GM18511 (cell line): ENCODE measurements around the gene ADAMTS17.

ENCODE experiments used
- ATAC-seq: cut with Tn5 transposase; IDR thresholded peaks from one replicate; pipeline ENCODE4 v1.9.1; 2021; ENCODE audit warnings: mild to moderate bottlenecking, moderate library complexity; ENCODE audit not compliant: unreplicated experiment

Gene ADAMTS17

GRCh38 chr15:100141311-100142001 is 200.3 kb downstream of the ADAMTS17 start:
- no peak for ATAC-seq

GRCh38 chr15:100140527-100141308 is 201.1 kb downstream of the ADAMTS17 start:
- no peak for ATAC-seq

- ATAC-seq, result no peak
Observed at GRCh38 chr15:100134586-100134985, 207.2 kb downstream of the ADAMTS17 start.

DNA sequence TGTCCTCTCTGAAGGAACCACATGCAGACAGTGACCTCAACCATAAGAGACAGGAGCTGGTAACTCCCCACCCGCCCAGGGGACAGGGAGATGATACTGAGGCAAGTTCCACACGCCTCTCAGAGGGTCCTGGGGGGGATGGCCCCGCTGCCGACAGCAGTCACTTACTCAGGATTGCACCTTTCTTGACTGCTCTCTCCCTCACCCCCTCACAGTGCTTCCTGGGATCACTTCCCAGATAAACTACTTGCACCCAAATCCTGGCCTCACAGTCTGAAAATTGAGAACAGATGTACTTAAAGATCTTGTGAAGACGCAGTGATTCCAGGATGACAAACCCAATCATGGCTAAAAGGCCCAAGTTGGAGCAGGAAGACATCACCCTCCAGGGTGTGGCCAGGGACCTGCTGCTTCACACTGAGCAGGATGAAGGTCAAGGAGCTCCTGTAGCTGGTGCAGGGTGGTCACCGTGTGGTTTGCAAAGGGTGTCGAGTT is 207.6 kb downstream of the ADAMTS17 start:
- no peak for ATAC-seq

DNA sequence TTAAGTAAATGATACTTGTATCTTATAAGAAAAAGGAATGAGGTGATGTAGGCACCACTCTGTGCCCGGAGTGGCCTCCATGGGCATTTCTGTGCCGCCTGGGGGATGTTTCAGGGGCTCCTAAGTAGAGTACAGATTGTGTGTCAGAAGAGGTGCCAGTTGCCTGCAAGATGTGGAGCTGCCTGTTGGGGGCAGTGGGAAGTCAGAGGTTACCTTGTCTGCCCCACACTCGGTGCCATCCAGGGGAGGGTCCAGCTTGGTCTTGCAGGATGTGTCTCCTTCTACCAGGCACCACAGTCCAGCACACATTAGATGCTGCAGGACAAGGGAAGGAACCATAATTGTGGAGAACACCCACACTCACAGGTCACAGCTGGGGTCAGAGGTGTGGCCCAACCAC is 208.8 kb downstream of the ADAMTS17 start:
- no peak for ATAC-seq

DNA sequence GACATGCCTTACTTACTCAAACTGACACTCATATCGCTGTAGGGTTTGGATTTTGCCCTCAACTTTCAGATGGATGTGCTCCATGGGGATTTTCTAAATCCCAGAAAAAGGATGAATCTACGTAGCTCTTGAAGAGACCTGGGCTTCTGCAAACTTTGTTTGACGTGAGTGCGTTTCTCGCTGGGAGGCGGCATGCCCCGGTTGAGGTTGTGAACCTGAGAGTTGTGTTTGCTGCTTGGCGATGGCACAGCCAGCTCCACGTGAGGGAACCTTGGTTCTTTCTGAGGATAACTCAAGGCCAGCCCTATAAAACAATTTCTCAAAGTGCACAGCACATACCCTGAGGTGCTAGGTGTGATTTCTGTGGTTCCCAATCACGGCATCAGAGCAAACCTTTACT is 209.5 kb downstream of the ADAMTS17 start:
- no peak for ATAC-seq

- ATAC-seq, result no peak
Observed at GRCh38 chr15:100131321-100132224, 210.2 kb downstream of the ADAMTS17 start.

GRCh38 chr15:100129677-100130076 is 212.1 kb downstream of the ADAMTS17 start:
- no peak for ATAC-seq

DNA sequence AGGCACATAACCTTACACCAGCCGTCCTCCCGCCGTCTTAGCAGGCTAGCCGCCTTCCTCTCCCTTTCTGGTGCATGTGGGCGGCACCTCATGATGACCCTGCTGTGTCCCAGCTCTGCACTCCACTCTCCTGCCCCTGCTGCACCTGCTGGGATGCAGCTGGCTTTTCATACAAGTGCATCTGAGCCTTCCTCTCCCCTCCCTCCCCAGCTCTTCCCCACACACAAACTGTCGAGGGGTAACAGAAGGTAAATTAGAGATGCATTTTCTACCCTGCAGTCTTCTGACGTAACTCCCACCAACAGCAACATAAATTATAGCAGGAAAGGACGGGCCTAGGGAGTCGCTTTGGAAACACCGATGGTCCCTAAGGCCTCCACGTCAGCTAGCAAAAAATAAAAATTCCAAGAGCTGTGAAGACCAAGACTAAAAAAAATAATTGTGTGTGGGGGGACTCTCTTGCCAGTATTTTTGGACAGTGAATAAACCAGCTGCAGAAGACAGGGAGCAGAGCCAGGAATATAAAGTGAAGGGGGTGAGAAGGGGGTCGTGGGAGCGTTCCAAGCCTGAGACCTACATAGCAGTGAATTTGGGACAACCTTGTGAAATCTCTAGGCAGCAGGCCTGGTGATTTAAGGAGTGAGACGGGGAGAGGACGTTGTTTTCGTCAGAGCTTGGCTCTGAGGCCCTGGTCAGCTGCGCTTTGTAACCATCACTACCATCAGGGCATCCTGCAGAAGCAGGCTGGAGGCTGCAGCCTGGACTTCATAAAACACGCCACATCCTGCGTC is 216.2 kb downstream of the ADAMTS17 start:
- ATAC-seq, result no peak

GRCh38 chr15:100124936-100125335 is 216.8 kb downstream of the ADAMTS17 start:
- ATAC-seq, result no peak

GRCh38 chr15:100124361-100124760 is 217.4 kb downstream of the ADAMTS17 start:
- no peak for ATAC-seq

GRCh38 chr15:100123611-100124010 is 218.2 kb downstream of the ADAMTS17 start:
- ATAC-seq, result no peak

DNA sequence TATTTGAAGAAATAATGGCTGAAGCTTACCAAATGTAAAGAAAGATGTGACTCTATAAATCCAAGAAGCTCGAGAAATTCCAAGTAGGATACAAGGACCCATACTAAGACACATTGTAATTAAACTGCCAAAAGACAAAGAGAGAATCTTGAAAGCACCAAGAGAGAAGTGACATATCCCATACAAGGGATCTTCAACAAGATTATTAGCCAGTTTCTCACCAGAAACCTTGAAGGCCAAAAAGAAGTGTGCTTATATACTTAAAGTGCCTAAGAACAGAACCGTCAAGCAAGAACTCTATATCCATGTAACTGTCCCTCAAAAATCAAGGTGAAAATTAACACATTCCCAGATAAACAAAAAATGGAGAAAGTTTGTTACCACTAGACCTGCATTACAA is 220.5 kb downstream of the ADAMTS17 start:
- ATAC-seq, result no peak

GRCh38 chr15:100120111-100120510 is 221.7 kb downstream of the ADAMTS17 start:
- ATAC-seq, result no peak

GRCh38 chr15:100118546-100118945 is 223.2 kb downstream of the ADAMTS17 start:
- no peak for ATAC-seq

DNA sequence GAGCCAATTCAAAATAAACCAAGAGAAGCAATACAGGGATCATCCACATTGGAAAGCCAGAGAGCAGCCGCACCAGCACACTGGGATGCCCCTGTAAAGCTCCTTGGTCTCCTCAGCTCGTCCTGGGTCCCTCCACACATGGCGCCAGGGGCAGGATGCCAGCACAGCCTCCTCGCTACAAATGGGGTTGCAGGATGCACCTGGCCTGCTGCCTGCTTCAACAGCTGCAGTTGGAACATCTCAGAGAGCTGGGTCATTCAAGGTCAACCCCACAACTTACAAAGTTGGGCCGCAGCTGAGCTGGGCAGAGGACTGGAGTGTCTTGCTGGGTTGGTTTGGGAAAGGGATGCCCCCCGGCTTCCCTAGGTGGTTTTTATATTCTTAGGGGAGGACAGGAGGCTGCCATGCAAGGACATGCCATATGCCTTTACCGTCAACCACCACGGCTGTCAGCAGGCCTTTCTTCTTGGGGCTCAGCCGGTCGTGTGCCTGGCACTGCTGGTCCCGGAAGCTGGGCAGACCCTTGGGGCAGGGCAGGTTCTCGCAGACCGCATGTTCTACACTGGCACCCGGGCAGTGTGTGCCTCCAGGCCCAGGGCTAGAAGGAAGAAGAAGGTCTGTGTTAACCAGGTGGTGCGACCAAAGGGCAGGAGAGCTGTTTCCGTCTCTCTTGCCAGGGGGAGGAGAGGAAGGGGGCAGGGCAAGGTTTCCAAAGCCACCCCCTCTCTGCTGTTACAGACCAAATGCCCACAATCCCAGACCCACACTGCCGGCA is 225.2 kb downstream of the ADAMTS17 start:
- ATAC-seq, result no peak

GRCh38 chr15:100115711-100116090 is 226.1 kb downstream of the ADAMTS17 start:
- no peak for ATAC-seq

- no peak for ATAC-seq
Observed at GRCh38 chr15:100115066-100115710, 226.6 kb downstream of the ADAMTS17 start.

DNA sequence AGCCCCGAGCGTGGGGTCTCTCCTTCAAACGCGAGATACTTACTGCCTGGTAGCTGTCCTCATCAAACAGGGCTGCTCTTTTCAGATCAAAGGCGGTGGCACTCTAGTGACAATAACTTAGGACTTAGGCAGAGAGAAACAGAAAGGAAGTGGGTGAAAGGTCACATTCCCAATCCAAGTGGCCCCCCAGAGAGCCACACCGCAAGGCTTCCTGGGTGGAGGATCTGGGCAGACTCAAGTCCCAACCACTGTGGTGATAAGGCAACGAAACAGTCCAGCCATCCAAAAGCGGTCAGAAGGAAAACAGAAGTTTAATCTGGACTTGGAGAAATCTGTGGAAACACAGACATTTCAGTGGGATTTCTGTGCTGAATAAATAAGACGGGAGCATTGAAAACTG is 227.2 kb downstream of the ADAMTS17 start:
- no peak for ATAC-seq
